ENCODE results near the gene CMTM3.
"Not testable (repeated sequence)": the region's sequence is repeated elsewhere in the genome, so short reads cannot be mapped to it uniquely, and the experiment has no call there.

Gene CMTM3

DNA sequence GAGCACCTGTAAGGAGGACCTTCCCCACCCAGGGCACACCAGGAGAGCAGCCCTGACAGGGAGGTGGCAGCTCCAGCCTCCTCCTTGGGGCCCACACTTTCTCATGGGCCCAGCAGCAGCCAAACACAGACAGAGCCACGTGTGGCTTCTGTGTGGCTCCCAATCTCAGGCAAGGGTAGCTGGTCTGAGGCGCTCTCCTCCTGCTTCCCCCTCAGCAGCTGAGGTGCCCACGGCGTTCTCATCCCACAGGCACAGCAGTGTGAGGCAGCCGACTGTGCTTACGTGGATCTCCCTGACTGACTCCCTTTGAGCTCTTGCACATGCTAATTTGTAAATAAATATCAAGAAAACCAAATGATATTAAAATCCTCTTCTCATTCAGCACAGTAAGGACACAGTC is 30.9 kb downstream of the CMTM3 start:
- DNase-seq (ENCODE audit: low read depth in 2 of 2) = no peak

DNA sequence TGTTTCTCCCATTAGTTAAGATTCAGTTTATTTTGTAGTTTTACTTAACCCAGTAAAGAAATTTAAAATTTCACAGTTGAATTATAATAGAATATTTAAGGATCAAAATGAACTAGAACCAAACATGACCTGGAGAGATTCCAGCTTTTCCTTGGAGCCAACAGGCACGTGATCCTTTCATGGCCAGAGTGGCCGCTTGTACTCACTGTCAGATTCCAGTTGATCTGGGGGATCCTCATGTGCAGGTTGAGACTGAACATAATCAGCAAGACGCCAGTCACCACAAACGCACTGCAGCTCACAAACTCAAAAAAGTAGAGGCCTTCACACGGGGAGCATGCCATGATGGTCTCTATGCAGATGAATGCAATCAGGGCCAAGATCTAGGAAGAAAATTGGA is 31.7 kb downstream of the CMTM3 start:
- DNase-seq (ENCODE audit: low read depth in 2 of 2) = no peak

- no peak for DNase-seq (ENCODE audit: low read depth in 2 of 2)
Observed at GRCh38 chr16:66637806-66638205, 33.3 kb downstream of the CMTM3 start.

GRCh38 chr16:66639091-66639885 is 34.8 kb downstream of the CMTM3 start:
- no peak for DNase-seq (ENCODE audit: low read depth in 2 of 2)

GRCh38 chr16:66640724-66641314 is 36.3 kb downstream of the CMTM3 start:
- DNase-seq (ENCODE audit: low read depth in 2 of 2) = no peak

DNA sequence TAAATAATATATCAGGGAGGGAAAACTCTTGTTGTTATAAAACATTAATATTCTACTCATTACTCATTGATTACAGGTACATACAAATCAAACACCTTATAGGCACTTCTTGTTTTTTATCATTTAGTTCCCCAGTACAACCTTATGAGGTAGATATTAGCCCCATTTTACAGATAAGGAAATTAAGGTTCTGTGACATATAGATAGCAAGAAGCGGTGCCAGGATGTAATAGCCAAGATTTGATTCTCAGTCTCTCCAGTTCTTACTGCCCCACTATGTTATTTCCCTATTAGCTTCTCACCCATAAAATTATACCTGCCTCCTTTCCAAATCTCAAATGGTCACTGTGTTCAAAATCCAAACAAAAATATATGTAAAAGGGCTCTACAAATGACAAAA is 36.9 kb downstream of the CMTM3 start:
- DNase-seq (ENCODE audit: low read depth in 2 of 2) = no peak

DNA sequence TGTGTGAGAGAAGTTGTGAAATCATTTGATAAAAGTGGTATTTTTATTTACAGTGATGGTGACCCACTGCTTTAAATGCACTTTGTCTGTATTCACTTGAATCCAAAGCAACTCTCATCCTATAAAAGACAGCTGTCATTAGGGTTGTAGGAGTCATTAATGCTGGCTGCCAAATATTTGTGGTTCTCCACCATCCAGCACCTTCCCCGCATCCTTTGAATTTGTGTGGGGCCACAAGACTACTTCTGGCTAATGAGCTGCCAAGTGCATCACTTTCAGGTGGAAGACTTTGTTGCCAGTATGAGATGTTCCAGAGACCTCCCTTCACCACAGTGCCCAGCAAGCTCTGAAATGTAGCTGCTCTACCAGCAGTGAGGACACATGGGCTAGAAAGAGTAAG is 43.4 kb downstream of the CMTM3 start:
- no peak for DNase-seq (ENCODE audit: low read depth in 2 of 2)

- DNase-seq (ENCODE audit: low read depth in 2 of 2) = no peak
Observed at GRCh38 chr16:66649167-66649566, 44.7 kb downstream of the CMTM3 start.

- DNase-seq (ENCODE audit: low read depth in 2 of 2) = no peak
Observed at GRCh38 chr16:66649636-66650205, 45.2 kb downstream of the CMTM3 start.

- DNase-seq (ENCODE audit: low read depth in 2 of 2) = peak; percentile 74 to 75
Observed at GRCh38 chr16:66650707-66651473, 46.4 kb downstream of the CMTM3 start.

DNA sequence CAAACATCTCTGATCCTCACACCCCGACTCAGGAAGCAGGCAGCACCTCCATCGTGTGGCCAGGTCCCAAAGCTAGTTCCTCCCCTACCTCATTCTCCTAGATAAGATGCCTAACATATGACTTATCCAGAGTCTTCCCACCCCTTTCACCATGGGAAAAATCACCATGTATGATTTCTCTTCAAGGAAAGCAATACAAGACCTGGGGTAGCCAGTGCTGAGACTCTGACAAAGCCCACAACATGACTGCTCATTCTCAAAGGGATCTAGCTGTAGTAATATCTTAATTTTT is 46.9 kb downstream of the CMTM3 start:
- no peak for DNase-seq (ENCODE audit: low read depth in 2 of 2)

DNA sequence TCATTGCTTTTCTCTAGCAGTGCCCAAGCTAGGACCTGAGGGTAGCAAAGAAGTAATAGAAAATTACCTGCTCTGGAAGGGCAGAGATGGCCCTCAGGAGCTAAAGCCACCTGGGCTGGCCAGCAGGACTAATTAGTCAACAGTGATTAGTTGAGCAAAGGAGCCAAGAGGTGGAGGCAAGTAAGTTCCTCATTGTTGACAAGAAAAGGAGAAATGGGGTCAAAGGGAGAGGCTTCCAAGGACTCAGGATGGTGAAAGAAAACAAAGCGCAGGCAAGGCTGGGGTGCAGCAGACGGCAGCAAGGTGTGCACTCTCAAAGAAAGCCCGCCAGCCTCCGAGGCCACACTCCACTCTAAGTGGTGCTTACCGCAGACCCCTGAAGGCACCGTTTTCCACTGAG is 47.5 kb downstream of the CMTM3 start:
- no peak for DNase-seq (ENCODE audit: low read depth in 2 of 2)

GRCh38 chr16:66652661-66653360 is 48.3 kb downstream of the CMTM3 start:
- DNase-seq (ENCODE audit: low read depth in 2 of 2) = no peak

DNA sequence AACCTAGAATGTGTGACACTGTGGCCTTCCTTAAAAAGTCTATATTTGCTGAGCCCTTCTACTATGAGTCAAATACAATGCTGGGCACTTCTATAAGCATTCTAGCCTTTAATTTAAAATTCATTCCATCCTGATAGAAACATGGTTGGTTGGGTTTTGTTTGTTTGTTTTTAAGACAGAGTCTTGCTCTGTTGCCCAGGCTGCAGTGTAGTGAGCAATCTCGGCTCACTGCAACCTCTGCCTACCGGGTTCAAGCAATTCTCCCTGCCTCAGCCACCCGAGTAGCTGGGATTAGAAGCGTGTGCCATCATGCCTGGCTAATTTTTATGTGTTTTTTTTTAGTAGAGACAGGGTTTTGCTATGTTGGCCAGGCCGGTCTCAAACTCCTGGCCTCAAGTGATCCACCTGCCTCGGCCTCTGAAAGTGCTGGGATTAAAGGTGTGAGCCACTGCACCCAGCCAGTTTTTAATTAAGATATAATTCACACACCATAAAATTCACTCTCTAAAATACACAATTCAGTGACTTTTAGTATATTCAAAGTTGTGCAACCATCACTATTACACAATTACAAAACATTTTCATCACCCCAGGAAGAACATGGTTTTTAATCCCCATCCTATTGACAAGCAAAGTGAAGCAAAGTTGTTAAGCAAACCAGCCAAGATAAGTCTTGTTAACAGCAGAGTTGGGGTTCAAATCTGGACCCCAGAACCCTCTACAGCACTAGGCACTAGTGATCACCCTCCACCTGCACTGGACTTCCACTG is 49.3 kb downstream of the CMTM3 start:
- DNase-seq (ENCODE audit: low read depth in 2 of 2) = no peak

GRCh38 chr16:66656547-66656946 is 52.0 kb downstream of the CMTM3 start:
- no peak for DNase-seq (ENCODE audit: low read depth in 2 of 2)

DNA sequence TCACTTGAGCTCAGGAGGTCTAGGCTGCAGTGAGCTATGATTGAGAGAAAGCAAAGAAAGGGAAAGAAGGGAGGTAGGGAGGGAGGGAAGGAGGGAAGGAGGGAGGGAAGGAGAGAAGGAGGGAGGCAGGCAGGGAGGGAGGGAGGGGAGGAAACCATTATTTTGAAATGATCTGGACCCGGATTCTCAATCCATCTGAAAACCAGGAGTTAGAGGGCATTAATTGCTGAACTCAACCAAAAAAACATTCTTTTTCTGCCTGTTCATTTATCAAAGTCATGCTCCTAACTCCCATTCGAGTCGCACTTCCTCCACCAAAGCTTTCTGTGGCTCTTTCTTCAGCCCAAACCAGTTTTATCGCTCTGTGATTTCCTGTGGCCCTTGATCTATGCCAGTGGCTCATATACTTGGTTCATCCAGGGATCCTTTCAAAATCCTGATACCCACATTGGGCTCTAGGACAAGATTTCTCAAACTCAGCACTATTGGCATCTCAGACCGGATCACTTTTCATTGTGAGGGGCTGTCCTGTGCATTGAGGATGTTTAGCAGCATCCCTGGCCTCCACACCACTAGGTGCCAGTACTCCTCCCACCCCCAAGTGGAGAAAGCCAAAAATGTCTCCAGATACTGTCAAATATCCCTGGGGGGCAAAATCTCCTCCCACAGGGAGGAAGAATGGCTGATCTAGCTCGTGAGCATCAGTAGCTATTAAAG is 53.8 kb downstream of the CMTM3 start:
- DNase-seq (ENCODE audit: low read depth in 2 of 2) = no peak

DNA sequence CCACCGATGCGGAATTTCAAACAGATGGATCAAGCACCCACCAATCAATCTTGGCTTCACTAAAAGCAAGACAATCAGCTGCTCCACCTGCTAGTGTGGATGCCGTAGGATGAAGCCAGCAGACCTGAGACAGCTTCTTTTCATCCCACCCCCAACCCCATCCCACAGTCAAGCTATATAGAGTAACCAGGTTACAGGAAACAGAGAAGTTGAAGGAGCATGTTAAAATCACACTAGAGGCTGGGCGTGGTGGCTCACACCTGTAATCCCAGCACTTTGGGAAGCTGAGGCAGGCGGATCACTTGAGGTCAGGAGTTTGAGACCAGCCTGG is 54.3 kb downstream of the CMTM3 start:
- no peak for DNase-seq (ENCODE audit: low read depth in 2 of 2)

GRCh38 chr16:66660422-66661209 is 56.1 kb downstream of the CMTM3 start:
- DNase-seq (ENCODE audit: low read depth in 2 of 2) = no peak

DNA sequence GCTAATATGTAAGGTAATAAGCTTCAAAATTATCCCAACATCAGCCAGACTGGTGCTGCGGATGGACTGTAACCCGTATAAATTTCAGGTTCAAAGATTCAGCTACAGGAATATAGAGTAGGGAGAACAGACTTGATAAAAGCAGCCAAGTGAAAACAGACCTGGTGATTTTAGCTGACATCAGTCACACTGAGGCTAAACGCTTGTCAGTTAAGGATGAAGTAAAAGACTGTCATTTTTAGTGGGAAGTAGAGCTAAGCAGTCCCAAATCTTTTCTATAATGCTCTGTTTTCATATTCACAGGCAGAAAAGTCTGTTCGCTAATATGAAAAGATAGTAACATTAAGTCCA is 56.7 kb downstream of the CMTM3 start:
- no peak for DNase-seq (ENCODE audit: low read depth in 2 of 2)

GRCh38 chr16:66661671-66662346 is 57.3 kb downstream of the CMTM3 start:
- not testable (repeated sequence) for DNase-seq (ENCODE audit: low read depth in 2 of 2)
